ENCODE data around the gene TRIM5.

TRIM5 gene

GRCh38 chr11:5655474-5655873 lies 29.4 kb downstream of the TRIM5 start:
- no peaks in the 10 kb centered on the region for H3K36me3 ChIP-seq (replicated peaks)
- DNase-seq: no peak
- H3K4me3 ChIP-seq (ENCODE audit: low read depth, low read length): no peak overlapping the region
- no peak for TF ChIP-seq CTCF (IDR thresholded peaks at IDR 0.05; ENCODE audit: low read depth, low read length, missing control alignments)
- no peaks in the 10 kb centered on the region for H3K27me3 ChIP-seq (replicated peaks)
- no peak overlapping the region for H3K27ac ChIP-seq
- in situ Hi-C loops (cut with HindIII; ENCODE audit: low pct_ligation_motif_present, low sequenced_read_pairs): no loop called here

DNA sequence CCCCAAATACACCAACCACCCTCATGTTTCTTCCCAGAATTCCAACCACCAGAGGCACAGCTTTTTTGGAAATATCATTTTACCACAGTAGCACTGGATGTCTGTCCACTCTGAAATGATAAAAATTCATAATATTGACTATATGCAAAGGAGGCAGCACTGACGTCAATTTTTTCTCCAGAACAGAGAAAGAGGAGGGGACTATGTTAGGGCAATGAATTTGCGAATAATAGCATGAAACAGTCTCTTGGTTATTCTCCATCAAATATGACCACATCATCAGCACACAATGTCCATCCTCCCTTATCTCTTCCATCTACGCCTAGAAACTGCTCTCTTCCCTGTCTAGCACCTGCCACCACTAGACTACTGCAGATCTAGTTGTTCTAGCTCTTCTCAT lies 38.7 kb downstream of the TRIM5 start:
- in situ Hi-C loops (cut with HindIII; ENCODE audit: low pct_ligation_motif_present, low sequenced_read_pairs): no loop called here
- H3K27me3 ChIP-seq (replicated peaks): no peaks in the 10 kb centered on the region
- H3K27ac ChIP-seq: no peak overlapping the region
- TF ChIP-seq CTCF (IDR thresholded peaks at IDR 0.05; ENCODE audit: low read depth, low read length, missing control alignments): no peak
- DNase-seq: no peak
- H3K4me3 ChIP-seq (ENCODE audit: low read depth, low read length): no peak overlapping the region
- no peaks in the 10 kb centered on the region for H3K36me3 ChIP-seq (replicated peaks)

DNA sequence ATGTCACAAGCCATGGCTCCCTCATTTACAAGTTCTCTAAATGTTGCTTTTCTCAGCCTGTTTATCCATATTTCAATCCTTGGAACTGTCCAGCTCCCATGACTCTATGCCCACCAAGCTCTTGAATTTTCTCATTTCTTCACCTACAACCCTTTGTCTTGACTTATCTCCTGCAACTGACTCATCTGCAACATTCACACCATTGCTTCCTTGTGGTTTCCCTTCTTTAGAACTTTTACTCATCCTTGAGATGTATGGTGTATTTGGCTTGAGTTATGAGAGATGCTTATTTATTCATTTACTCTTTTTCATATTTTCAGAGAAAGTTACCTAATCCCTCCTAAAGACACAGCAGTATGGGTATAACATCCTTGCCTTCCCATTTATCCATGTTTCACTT lies 41.3 kb downstream of the TRIM5 start:
- Histone ChIP-seq H3K4me3 (ENCODE audit: low read depth, low read length) (no peak overlapping the region), H3K36me3 (replicated peaks) (no peaks in the 10 kb centered on the region), H3K27ac (no peak overlapping the region), H3K27me3 (replicated peaks) (no peaks in the 10 kb centered on the region)
- in situ Hi-C loops (cut with HindIII; ENCODE audit: low pct_ligation_motif_present, low sequenced_read_pairs): no loop called here
- DNase-seq: no peak
- TF ChIP-seq CTCF (IDR thresholded peaks at IDR 0.05; ENCODE audit: low read depth, low read length, missing control alignments): no peak

GRCh38 chr11:5639953-5640352 lies 44.9 kb downstream of the TRIM5 start:
- in situ Hi-C loops (cut with HindIII; ENCODE audit: low pct_ligation_motif_present, low sequenced_read_pairs): no loop called here
- Histone ChIP-seq H3K27me3 (replicated peaks) (no peaks in the 10 kb centered on the region), H3K27ac (no peak overlapping the region), H3K36me3 (replicated peaks) (no peaks in the 10 kb centered on the region), H3K4me3 (ENCODE audit: low read depth, low read length) (no peak overlapping the region)
- no peak for DNase-seq
- TF ChIP-seq CTCF (IDR thresholded peaks at IDR 0.05; ENCODE audit: low read depth, low read length, missing control alignments): no peak

DNA sequence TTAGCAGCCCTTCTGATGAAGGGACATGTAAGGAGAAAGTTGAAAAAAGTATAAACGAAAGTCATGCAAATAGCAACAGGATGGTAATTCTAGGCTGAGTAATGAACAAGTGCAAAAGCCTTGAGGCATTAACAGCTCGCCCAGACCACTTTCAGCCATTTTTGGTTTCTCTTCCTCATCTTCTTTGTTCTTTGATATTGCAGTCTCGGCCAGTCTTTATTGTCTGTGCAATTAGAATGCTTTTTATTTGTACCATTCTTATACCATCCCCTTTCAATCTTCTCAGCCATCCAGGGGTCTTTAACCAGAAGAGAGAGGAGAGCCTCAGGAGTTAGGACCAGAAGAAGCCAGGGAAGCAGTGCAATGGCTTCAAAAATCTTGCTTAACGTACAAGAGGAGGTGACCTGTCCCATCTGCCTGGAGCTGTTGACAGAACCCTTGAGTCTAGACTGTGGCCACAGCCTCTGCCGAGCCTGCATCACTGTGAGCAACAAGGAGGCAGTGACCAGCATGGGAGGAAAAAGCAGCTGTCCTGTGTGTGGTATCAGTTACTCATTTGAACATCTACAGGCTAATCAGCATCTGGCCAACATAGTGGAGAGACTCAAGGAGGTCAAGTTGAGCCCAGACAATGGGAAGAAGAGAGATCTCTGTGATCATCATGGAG lies 52.8 kb downstream of the TRIM5 start:
- no peak for DNase-seq

More for the DNA sequence above, 52.8 kb downstream of the TRIM5 start:
- TF ChIP-seq CTCF (IDR thresholded peaks at IDR 0.05; ENCODE audit: low read depth, low read length, missing control alignments): no peak
- Histone ChIP-seq H3K4me3 (ENCODE audit: low read depth, low read length) (no peak overlapping the region), H3K27me3 (replicated peaks) (no peaks in the 10 kb centered on the region), H3K27ac (no peak overlapping the region), H3K36me3 (replicated peaks) (no peaks in the 10 kb centered on the region)
- in situ Hi-C loops (cut with HindIII; ENCODE audit: low pct_ligation_motif_present, low sequenced_read_pairs): no loop called here
